SK-N-MC (cell line): ENCODE data around the gene GSS.
"Not testable (repeated sequence)": the region's sequence is repeated elsewhere in the genome, so short reads cannot be mapped to it uniquely, and the experiment has no call there.

Source experiments
- DNase-seq: peaks from one replicate; pipeline ENCODE4 v3.0.0-alpha.2; 2011; ENCODE audit warnings: low read depth, low spot score
- H3K27ac ChIP-seq: fragments of 200-600 bp; sonication (generic); 2 replicates; pipeline ENCODE4 v1.5.1; 2016; ENCODE audit warnings: mixed run types
- H3K36me3 ChIP-seq: fragments of 200-600 bp; sonication (generic); 2 replicates; pipeline ENCODE4 v1.6.1; 2017; ENCODE audit warnings: antibody characterized with exemption, low read length, mixed read lengths; ENCODE audit not compliant: insufficient read depth
- H3K4me3 ChIP-seq: fragments of 200-600 bp; sonication (generic); 2 replicates; pipeline ENCODE4 v1.5.1; 2016
- H3K9ac ChIP-seq: fragments of 200-600 bp; sonication (generic); 2 replicates; pipeline ENCODE4 v1.8.0; 2017; ENCODE audit warnings: mixed run types, mixed read lengths; ENCODE audit not compliant: insufficient read length
- H3K9me3 ChIP-seq: fragments of 200-600 bp; sonication (generic); 2 replicates; pipeline ENCODE4 v1.6.1; 2017; ENCODE audit warnings: low read depth, mild to moderate bottlenecking, antibody characterized with exemption, low read length, moderate library complexity, mixed read lengths
- EZH2 ChIP-seq: fragments of 200-600 bp; sonication (generic); IDR thresholded peaks from one replicate; pipeline ENCODE4 v1.6.1; 2017; ENCODE audit warnings: antibody characterized with exemption
- FOXP2 ChIP-seq: optimal IDR thresholded peaks from 2 replicates; pipeline ENCODE3; 2011; ENCODE audit warnings: mild to moderate bottlenecking, moderate library complexity; ENCODE audit not compliant: insufficient read depth; ENCODE audit errors: extremely low read length, control extremely low read depth
- POLR2AphosphoS5 ChIP-seq: IDR thresholded peaks from 2 replicates; pipeline ENCODE4 v1.6.1; 2012; ENCODE audit warnings: mild to moderate bottlenecking, low read depth, low read length, borderline replicate concordance

Gene GSS

DNA sequence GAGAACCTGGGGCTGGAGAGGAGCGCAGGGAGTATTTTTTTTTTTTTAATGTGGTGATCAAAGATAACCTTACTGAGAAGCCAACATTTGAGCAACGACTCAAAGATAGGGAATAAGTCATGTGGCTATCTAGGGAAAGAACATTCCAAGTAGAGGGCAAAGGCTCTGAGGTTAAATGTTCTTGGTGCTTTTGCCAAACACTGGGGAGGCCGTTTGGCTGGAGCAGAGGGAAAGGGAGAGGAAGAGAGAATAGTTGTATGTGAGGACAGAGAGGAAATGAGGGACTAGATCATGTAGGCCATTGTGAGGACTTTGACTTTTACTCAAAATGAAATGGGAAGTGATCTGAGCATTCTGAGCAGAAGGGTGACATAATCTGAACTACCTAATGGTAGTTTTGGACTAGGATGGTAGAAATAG is 51.4 kb downstream of the GSS start:
- Histone ChIP-seq H3K4me3 (no peak overlapping the region), H3K27ac (no peak overlapping the region), H3K9ac (no peak overlapping the region), H3K9me3 (no peaks in the 10 kb centered on the region), H3K36me3 (no peaks in the 10 kb centered on the region)
- no peak for DNase-seq
- TF ChIP-seq FOXP2, result no peak
- TF ChIP-seq POLR2AphosphoS5, result no peak
- no peak for TF ChIP-seq EZH2

DNA sequence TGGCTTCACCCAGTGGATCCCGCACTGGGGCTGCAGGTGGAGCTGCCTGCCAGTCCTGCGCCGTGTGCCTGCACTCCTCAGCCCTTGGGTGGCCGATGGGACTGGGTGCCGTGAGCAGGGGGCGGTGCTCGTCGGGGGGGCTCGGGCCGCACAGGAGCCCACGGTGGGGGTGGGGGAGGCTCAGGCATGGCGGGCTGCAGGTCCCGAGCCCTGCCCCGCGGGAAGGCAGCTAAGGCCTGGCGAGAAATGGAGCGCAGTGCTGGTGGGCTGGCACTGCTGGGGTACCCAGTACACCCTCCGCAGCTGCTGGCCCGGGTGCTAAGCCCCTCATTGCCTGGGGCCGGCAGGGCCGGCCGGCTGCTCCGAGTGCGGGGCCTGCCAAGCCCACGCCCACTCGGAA is 56.9 kb downstream of the GSS start:
- H3K9ac ChIP-seq, H3K9me3 ChIP-seq, H3K4me3 ChIP-seq, DNase-seq, H3K36me3 ChIP-seq, H3K27ac ChIP-seq: not testable (repeated sequence)

GRCh38 chr20:34898129-34898528 is 57.5 kb downstream of the GSS start:
- H3K36me3 ChIP-seq, H3K9ac ChIP-seq, H3K9me3 ChIP-seq, H3K4me3 ChIP-seq, DNase-seq, H3K27ac ChIP-seq: not testable (repeated sequence)

DNA sequence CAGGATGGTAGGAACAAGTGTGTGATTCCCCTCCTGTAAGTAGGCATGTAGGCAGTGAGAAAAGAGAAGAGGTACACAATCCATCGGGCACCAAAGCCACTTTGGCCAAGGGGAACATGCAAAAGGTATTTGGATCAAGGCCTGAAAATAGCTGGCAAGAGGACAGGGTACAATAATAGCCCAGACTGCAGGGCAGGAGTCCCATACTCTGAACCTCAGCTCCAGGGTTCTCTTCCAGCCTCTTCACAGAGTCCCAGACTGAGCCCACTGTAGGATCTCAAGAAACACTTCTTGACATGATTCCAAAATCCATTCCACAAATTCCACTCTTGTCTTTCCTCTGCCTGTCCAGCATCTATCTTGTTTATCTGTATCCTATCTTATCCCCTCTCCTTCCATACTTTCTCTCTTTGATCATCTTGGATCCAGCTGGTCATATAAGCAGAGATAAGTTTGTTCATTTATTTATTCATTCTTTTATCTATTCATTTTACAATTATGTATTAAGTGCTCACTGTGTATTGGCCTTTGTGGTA is 59.5 kb downstream of the GSS start:
- TF ChIP-seq FOXP2 (no peak), EZH2 (no peak), POLR2AphosphoS5 (no peak)
- no peaks in the 10 kb centered on the region for H3K9me3 ChIP-seq
- DNase-seq, result no peak
- H3K36me3 ChIP-seq, result no peaks in the 10 kb centered on the region
- H3K9ac ChIP-seq, result no peak overlapping the region
- no peak overlapping the region for H3K27ac ChIP-seq
- no peak overlapping the region for H3K4me3 ChIP-seq

DNA sequence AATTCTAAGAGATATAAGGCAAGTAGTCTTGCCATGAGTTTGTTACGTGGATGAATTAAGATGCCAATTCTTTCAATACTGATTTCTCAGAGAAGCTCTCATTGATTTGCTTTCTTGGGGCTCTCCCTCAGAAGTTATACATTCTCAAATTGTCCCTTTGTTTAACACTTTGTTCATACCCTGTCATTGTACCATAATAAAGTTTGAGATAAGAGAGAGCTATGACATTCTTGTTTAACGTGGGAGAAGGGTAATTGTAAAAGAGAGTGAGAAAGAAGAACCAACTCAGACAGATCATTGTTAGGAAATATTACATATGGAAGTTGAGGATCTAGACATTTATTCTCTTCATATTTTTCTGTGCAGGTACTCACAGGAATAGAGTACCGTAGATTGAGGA is 60.1 kb downstream of the GSS start:
- DNase-seq, result no peak
- Histone ChIP-seq H3K4me3 (no peak overlapping the region), H3K9me3 (no peaks in the 10 kb centered on the region), H3K36me3 (no peaks in the 10 kb centered on the region), H3K9ac (no peak overlapping the region), H3K27ac (no peak overlapping the region)
- no peak for TF ChIP-seq POLR2AphosphoS5
- TF ChIP-seq FOXP2, result no peak
- no peak for TF ChIP-seq EZH2

- no peaks in the 10 kb centered on the region for H3K9me3 ChIP-seq
- TF ChIP-seq EZH2, result no peak
- no peak for TF ChIP-seq FOXP2
- no peak for TF ChIP-seq POLR2AphosphoS5
- H3K9ac ChIP-seq, result no peak overlapping the region
- no peak overlapping the region for H3K27ac ChIP-seq
- no peaks in the 10 kb centered on the region for H3K36me3 ChIP-seq
- DNase-seq, result no peak
- H3K4me3 ChIP-seq, result no peak overlapping the region
These were observed 60.9 kb downstream of the GSS start for GRCh38 chr20:34894723-34895122.

DNA sequence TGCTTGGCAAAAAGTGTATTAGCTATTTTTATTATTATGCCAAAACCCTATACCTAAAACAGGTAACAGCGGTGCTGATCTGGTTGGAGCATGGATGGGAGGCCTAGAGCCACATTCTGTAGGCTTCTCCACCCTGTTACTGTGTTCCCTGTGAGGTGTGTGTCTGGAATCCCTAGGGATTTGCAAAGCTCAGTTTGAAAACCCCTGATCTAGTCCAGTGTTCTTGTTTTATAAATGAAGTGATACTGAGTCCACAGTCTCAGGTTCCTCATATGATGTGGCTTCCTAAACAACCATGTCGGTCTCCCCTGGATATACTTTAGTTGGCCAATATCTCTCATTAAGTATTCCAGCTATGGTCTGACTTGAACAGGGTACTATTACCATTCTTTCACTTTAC is 62.9 kb downstream of the GSS start:
- Histone ChIP-seq H3K9ac (no peak overlapping the region), H3K9me3 (no peaks in the 10 kb centered on the region)
- TF ChIP-seq FOXP2 (no peak), POLR2AphosphoS5 (no peak), EZH2 (no peak)

DNA sequence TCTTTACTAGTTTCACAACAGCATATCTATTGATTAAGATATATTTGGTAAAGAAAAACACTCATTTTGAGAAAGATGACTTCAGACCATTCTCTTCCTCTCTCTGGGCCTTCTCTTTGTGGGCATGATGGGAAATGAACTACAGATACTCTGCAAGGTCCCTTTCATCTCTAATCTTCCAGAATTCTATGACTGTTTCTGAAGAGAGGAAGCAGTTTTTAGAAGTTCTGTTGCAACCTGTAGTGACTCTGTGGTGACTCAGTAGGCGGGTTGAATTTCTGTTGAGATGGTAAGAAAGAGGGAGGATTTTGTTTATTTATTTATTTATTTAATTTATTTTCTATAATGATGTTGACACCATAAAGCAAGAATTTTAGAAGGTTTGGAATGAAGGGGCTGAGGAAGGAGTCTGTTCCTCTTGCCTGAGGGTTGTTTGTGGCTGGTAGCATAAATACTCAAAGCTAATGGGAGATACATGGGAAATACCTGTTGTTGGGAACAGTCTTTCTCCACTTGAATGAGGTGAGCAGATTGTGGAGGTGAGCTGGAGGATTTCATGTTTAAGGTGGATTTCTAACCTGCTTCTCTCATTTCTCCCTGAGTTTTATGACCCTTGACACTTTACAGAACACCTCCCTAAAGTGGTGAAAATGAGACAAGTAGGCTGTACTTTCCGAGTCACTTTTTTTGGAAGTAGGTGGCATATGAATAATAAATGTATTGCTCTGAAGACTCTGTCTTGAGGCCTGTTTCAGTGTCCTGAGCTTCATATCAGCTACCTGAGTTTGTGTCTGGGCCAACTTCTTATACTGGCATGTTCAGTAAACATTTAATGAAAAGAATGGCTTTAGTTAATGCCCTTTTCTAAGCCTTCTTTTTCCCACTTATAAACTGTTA is 64.2 kb downstream of the GSS start:
- Histone ChIP-seq H3K36me3 (no peaks in the 10 kb centered on the region), H3K9ac (no peak overlapping the region), H3K27ac (no peak overlapping the region), H3K9me3 (no peaks in the 10 kb centered on the region), H3K4me3 (no peak overlapping the region)
- TF ChIP-seq POLR2AphosphoS5, result no peak
- TF ChIP-seq FOXP2, result no peak
- TF ChIP-seq EZH2, result no peak
- DNase-seq, result no peak

More for the DNA sequence above, 62.9 kb downstream of the GSS start:
- no peak overlapping the region for H3K4me3 ChIP-seq
- no peak for DNase-seq
- H3K27ac ChIP-seq, result no peak overlapping the region
- no peaks in the 10 kb centered on the region for H3K36me3 ChIP-seq

- DNase-seq, result no peak
- H3K27ac ChIP-seq, result no peak overlapping the region
- H3K9ac ChIP-seq, result no peak overlapping the region
- TF ChIP-seq POLR2AphosphoS5, result no peak
- no peak for TF ChIP-seq FOXP2
- no peak for TF ChIP-seq EZH2
- H3K9me3 ChIP-seq, result no peaks in the 10 kb centered on the region
- no peak overlapping the region for H3K4me3 ChIP-seq
- peaks cover 3% of the 10 kb centered on the region; the same call in 1 of the 2 replicates for H3K36me3 ChIP-seq
These were observed 67.1 kb downstream of the GSS start for GRCh38 chr20:34888468-34888867.
